ENCODE measurements around the gene KLF18. TPM values are rescaled to one million over a fixed set of nuclear protein-coding genes. Genes with fewer than 3 reads are reported as not detected.
A peak's percentile ranks its signal among the peaks of the same experiment; 100 is the strongest.

KLF18 gene
- total and polyA plus RNA-seq, 12 donors: not detected

GRCh38 chr1:44089371-44090048 is 51.9 kb downstream of the KLF18 start:
- peak overlapping the region; percentile 12 to 89 (median 70) for H3K27ac ChIP-seq
- intact Hi-C loops (cut with DNase I): no loop called here

More at GRCh38 chr1:44089371-44090048, 51.9 kb downstream of the KLF18 start:
- WGBS, 4 donors: 45 to 49% (median 45%) methylated on average over 12 to 13 of the region's 13 CpGs
- DNase-seq: peak; percentile 56 to 83 (median 76)
- Histone ChIP-seq H3K27me3 (no peaks in the 10 kb centered on the region), H3K36me3 (replicated peaks in 1 of 2) (no peaks in the 10 kb centered on the region), H3K9me3 (replicated peaks in 1 of 3) (no peaks in the 10 kb centered on the region), H3K4me1 (replicated peaks in 1 of 2) (peaks cover 9 to 11% of the 10 kb centered on the region in 2 donors), H3K4me3 (no peak overlapping the region)
- TF ChIP-seq CTCF (IDR thresholded peaks at IDR 0.05) (no peak), POLR2A (IDR thresholded peaks at IDR 0.05) (peak in 1 of 2 donors; percentile 40)

Small RNA genes within 50 kb of the gene (small RNA-seq; reads per million reads assigned to genes)
- gene AL035417.1 (0 reads per million in 2 donors), gene OOSP1P1 (0 reads per million in 2 donors), gene RF00019 (0 reads per million in 2 donors), gene RN7SL479P (0 reads per million in 2 donors)

Other genes with a start within 250 kb of the KLF18 start
- gene ARTN, start 207.8 kb downstream of the KLF18 start, total RNA-seq: 1 to 10 TPM in 2 of 9 donors, under 1 TPM in 6, not detected in 1; 0.23 to 1.3 (median 0.71) TPM
- 1 to 10 TPM in 2 of 3 donors, under 1 TPM in 1; 0.37 to 4.9 (median 2.8) TPM for gene ARTN, start 207.8 kb downstream of the KLF18 start, polyA plus RNA-seq
- 10 to 100 TPM; 32.2 to 42.1 (median 36.4) TPM for gene IPO13, start 194.7 kb downstream of the KLF18 start, total RNA-seq
- gene IPO13, start 194.7 kb downstream of the KLF18 start, polyA plus RNA-seq: 10 to 100 TPM; 35.3 to 78.1 (median 54.5) TPM
- 10 to 100 TPM; 12.0 to 48.0 (median 24.4) TPM for gene DPH2, start 171.6 kb downstream of the KLF18 start, total RNA-seq
- gene DPH2, start 171.6 kb downstream of the KLF18 start, polyA plus RNA-seq: 10 to 100 TPM; 19.1 to 29.1 (median 24.6) TPM
- gene ATP6V0B, start 166.7 kb downstream of the KLF18 start, total RNA-seq: 100 to 1,000 TPM; 177 to 432 (median 220) TPM
- 100 to 1,000 TPM; 141 to 302 (median 161) TPM for gene ATP6V0B, start 166.7 kb downstream of the KLF18 start, polyA plus RNA-seq
- 10 to 100 TPM; 18.8 to 47.9 (median 29.3) TPM for gene B4GALT2, start 162.4 kb downstream of the KLF18 start, total RNA-seq
- 10 to 100 TPM; 18.2 to 34.3 (median 24.1) TPM for gene B4GALT2, start 162.4 kb downstream of the KLF18 start, polyA plus RNA-seq
- 10 to 100 TPM in 6 of 9 donors, 1 to 10 TPM in 3; 5.8 to 16.8 (median 11.0) TPM for gene CCDC24, start 150.0 kb downstream of the KLF18 start, total RNA-seq
- gene CCDC24, start 150.0 kb downstream of the KLF18 start, polyA plus RNA-seq: 10 to 100 TPM in 2 of 3 donors, 1 to 10 TPM in 1; 3.1 to 53.5 (median 52.5) TPM
- gene SLC6A9, start 110.2 kb downstream of the KLF18 start, total RNA-seq: 100 to 1,000 TPM in 1 of 9 donors, 10 to 100 TPM in 8; 11.9 to 198 (median 20.5) TPM
- gene SLC6A9, start 110.2 kb downstream of the KLF18 start, polyA plus RNA-seq: 10 to 100 TPM; 11.8 to 77.2 (median 27.6) TPM
- gene KLF17, start 22.8 kb downstream of the KLF18 start, total RNA-seq: 1 to 10 TPM in 3 of 9 donors, under 1 TPM in 5, not detected in 1; 0.14 to 4.6 (median 0.82) TPM
- 1 to 10 TPM in 1 of 3 donors, under 1 TPM in 2; 0.16 to 1.5 (median 0.37) TPM for gene KLF17, start 22.8 kb downstream of the KLF18 start, polyA plus RNA-seq
- 100 to 1,000 TPM in 2 of 9 donors, 10 to 100 TPM in 7; 62.4 to 229 (median 73.5) TPM for gene DMAP1, start 71.8 kb upstream of the KLF18 start, total RNA-seq
- 100 to 1,000 TPM; 118 to 145 (median 142) TPM for gene DMAP1, start 71.8 kb upstream of the KLF18 start, polyA plus RNA-seq
- gene ERI3, start 213.6 kb upstream of the KLF18 start, total RNA-seq: 10 to 100 TPM; 34.3 to 68.4 (median 48.3) TPM
- 10 to 100 TPM; 33.8 to 43.4 (median 38.6) TPM for gene ERI3, start 213.6 kb upstream of the KLF18 start, polyA plus RNA-seq